NCI-H146 (cell line): ENCODE results near the gene SORD.
A peak's percentile ranks its signal among the peaks of the same experiment; 100 is the strongest.
"Not testable (repeated sequence)": the region's sequence is repeated elsewhere in the genome, so short reads cannot be mapped to it uniquely, and the experiment has no call there.

Source experiments
- DNase-seq: peaks from one replicate; lab custom pipeline; 2025; lab: John Stamatoyannopoulos, UW

SORD gene

GRCh38 chr15:45062301-45062700, 39.3 kb downstream of the SORD start:
- not testable (repeated sequence) for DNase-seq

DNA sequence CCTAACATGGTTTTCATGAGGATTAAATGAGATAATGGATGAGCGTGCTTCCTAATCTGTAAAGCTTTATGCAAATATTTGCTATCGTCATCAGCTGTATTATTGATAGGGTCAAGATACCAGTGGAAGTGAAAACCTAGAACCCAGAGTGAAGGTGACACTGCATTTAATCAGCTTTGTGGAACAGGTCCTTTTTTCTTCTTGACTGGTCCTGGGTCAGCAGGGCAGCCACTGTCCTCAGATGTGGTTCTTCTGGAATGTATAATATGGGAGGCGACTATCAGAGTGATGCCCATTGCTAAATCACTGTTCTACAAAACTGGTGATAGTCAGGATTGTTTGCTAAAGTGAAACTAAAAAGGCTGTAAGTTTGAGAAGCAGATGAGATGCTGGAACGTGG, 41.4 kb downstream of the SORD start:
- DNase-seq = no peak

- not testable (repeated sequence) for DNase-seq
Observed at GRCh38 chr15:45069942-45070360, 47.0 kb downstream of the SORD start.

GRCh38 chr15:45073602-45074001, 50.6 kb downstream of the SORD start:
- not testable (repeated sequence) for DNase-seq

DNA sequence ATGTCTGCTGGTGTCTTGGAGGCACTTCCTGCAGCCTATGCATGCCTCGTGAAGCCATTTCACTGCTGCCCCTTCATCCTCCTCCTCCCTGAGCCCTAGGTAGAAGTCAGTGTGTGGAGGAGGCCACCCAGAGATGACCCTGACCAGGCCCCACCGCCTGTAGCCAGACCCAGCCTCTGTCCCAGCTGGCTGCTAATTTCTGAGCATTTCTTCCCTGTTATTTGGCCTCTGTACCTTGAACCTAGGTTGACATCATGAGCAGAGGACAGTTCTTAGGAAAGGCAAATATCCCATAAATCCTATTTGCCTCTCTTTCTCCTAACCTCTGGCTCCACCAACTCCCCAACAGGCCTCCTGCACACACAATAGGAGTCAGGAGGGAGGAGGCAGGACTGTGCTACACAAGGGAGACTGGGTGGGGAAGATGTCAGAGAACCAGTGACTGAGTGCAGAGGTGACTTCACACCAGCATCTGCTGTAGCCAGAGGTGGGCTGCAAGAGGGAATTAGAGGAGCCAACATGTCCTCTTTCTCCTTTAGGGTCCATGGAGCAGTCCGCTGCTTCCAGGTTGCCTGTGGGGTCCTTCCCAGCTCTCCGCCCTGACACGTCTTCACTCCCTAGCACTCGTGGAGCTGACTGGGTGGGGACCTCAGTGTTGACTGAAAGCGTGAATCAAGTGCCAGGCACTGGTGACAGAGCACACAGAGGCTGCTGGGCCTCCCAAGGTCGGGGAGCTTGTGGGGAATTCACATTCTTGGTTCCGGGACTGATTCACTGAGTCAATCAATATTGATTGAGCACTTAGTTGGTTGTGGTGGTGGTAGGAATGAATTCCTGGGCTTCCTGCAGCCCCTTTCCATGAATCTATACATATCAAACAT, 52.7 kb downstream of the SORD start:
- not testable (repeated sequence) for DNase-seq

DNA sequence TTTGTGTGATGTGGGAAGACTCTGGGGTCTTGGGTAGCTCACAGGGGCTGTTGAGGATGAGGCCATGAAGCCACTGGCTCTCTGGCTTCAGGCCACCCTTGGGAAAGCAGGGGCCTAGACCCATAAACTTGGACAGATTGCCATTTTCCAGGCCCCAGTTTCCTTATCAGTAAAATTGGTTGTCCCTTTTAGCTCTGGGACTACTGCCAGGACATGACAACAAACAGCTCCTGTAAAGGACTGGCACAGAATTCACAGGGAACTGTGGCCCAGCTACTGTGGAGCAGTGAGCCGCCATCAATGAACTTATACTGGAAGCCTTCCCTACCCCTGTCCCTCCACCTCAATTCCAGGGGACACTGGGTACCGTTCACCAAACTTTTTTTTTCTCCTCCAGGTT, 54.4 kb downstream of the SORD start:
- DNase-seq = not testable (repeated sequence)

GRCh38 chr15:45079201-45079600, 56.2 kb downstream of the SORD start:
- DNase-seq = not testable (repeated sequence)

GRCh38 chr15:45079628-45080246, 56.7 kb downstream of the SORD start:
- DNase-seq = not testable (repeated sequence)

DNA sequence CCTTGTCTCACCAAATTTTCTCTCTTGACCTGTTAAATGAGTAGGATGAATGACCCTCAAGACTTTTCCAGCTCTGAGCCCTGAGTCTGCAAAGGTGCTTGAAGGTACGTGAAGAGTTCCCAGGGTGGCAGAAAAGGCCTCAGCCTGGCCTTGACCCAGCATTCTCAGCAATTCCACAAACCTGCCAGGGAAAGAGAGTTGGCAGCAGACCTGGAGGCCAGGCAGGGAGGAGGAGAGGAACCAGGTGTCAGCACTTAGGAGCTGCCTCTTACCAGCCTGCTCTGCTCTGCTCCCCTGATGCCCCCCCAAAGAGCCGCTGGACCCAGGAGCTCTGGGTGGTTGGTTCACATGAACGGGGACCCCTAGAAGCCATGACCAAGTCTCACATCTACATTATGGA, 57.6 kb downstream of the SORD start:
- DNase-seq = not testable (repeated sequence)

DNA sequence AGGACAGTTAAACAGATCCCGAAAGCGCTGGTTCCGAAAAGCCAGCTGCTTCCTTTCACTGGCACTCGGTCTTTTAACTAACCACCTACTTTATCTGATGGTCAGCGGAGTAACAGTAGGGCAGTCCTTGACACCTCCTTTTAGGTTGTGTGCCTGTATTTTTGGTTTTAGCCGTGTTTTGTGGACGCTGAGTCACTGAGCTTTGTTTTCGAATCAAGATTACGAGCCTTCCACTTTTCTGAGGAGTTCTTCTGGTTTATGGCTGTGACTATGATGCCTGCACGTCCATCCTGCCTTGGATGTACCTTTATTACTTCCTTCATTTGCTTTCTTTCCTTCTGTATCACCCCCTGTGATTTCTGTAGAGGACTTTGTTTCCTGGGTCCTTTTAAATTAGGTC, 59.4 kb downstream of the SORD start:
- DNase-seq = not testable (repeated sequence)

GRCh38 chr15:45083223-45083622, 60.2 kb downstream of the SORD start:
- DNase-seq = peak; percentile 47

- peak; percentile 26 for DNase-seq
Observed at GRCh38 chr15:45084163-45084562, 61.2 kb downstream of the SORD start.

- no peak for DNase-seq
Observed at GRCh38 chr15:45087513-45087912, 64.5 kb downstream of the SORD start.

GRCh38 chr15:45088801-45089711, 66.1 kb downstream of the SORD start:
- no peak for DNase-seq

GRCh38 chr15:45089712-45090373, 66.8 kb downstream of the SORD start:
- DNase-seq = no peak

GRCh38 chr15:45091161-45091560, 68.2 kb downstream of the SORD start:
- no peak for DNase-seq

- no peak for DNase-seq
Observed at GRCh38 chr15:45091576-45091975, 68.6 kb downstream of the SORD start.

GRCh38 chr15:45093013-45093412, 70.0 kb downstream of the SORD start:
- DNase-seq = no peak

GRCh38 chr15:45093622-45094357, 70.8 kb downstream of the SORD start:
- no peak for DNase-seq

DNA sequence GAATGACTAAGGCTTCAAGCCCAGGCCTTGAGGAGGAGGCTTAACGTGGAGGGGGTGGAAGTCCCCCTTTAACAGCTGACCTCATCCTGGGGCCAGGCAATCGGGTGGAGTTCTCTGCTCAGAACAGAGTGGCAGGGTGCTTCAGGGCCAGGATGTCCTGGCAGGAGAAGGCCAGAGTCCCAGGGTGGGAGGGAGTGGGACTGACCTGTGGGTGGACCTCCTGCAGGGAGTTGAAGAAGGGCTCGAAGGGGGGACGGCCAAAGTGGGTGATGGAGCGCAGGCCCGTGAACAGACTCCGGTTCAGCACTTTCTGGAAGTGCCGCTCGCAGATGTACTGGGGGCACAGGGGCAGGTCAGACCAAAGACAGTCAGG, 71.3 kb downstream of the SORD start:
- DNase-seq = no peak

DNA sequence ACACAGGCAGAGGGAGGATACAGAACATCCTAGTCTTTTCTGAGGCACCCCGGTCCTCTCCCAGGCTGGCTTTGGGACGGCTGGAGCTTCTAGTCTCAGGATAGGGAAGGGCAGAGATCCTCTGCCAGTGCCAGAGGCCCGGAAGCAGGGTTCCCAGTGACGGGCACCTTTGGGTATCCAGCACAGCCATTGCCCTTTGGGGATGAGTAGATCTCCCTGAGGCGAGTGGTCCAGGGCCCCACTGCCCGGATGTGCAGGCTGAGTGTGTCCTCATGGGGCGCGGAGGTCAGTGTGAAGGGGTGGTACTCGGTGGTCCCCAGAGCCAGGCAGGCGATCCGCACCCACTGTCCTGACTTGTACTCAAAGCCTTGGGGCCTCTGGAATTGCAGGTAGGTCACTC, 72.7 kb downstream of the SORD start:
- DNase-seq = no peak
